Measurements from ENCODE around the gene SLC20A1. TPM values are rescaled to one million over a fixed set of nuclear protein-coding genes. Genes with fewer than 3 reads are reported as not detected.
A peak's percentile ranks its signal among the peaks of the same experiment; 100 is the strongest.
"Not testable (repeated sequence)": the region's sequence is repeated elsewhere in the genome, so short reads cannot be mapped to it uniquely, and the experiment has no call there.

Gene SLC20A1
- total RNA-seq, 1 experiment from 2014 or later, result 209 TPM

GRCh38 chr2:112606547-112606946 lies 39.2 kb upstream of the SLC20A1 start:
- Histone ChIP-seq H3K9me3 (ENCODE audit: low read length) (no peaks in the 10 kb centered on the region), H3K79me2 (ENCODE audit: low read length) (no peaks in the 10 kb centered on the region), H3K36me3 (ENCODE audit: low read depth, low read length) (no peaks in the 10 kb centered on the region), H3K4me3 (ENCODE audit: low read length) (no peak overlapping the region), H3K4me2 (ENCODE audit: low read length) (no peak overlapping the region), H4K20me1 (ENCODE audit: low read length) (no peaks in the 10 kb centered on the region), H3F3A (ENCODE audit: low read length, unreplicated experiment) (no peaks in the 10 kb centered on the region), H3K27me3 (ENCODE audit: low read length) (no peaks in the 10 kb centered on the region), H3K9ac (ENCODE audit: low read length) (no peak overlapping the region), H3K4me1 (ENCODE audit: insufficient read depth, low read length) (no peaks in the 10 kb centered on the region), H2AFZ (ENCODE audit: low read length) (no peak overlapping the region), H3K27ac (ENCODE audit: low read length) (no peak overlapping the region), H3K9me2 (replicated peaks; ENCODE audit: low read length) (0 out of 2 replicates have a peak, but pooled peaks cover 7% of the 10 kb centered on the region)
- intact Hi-C loops (cut with micrococcal nuclease), result loop anchor here (10.0 kb wide), 1 partner anchor 48 kb away; no protein-coding TSS in a partner anchor
- POLR2A ChIA-PET (ENCODE audit: unreplicated experiment), result interaction anchor here (0.9 kb wide), 1 partner anchor 39 kb away, joined by 5 read pairs; the partner anchor contains the start of gene SLC20A1
- BruUV-seq (replicated peaks), result no TSS peak
- ATAC-seq, result no peak
- no peak for DNase-seq
- CTCF ChIA-PET, result no interaction called here
- TF ChIP-seq EZH2 (IDR thresholded peaks at IDR 0.05; ENCODE audit: low read length, unreplicated experiment) (no peak), EZH2phosphoT487 (IDR thresholded peaks at IDR 0.05; ENCODE audit: borderline replicate concordance, low read length) (no peak), CTCF (conservative IDR thresholded peaks at IDR 0.05; ENCODE audit: low read depth, low read length) (no peak)

- H3K9me2 ChIP-seq (replicated peaks; ENCODE audit: low read length), result 0 out of 2 replicates have a peak, but pooled peaks cover 7% of the 10 kb centered on the region
- peak; percentile 77 for DNase-seq
- no peak overlapping the region for H3K9ac ChIP-seq (ENCODE audit: low read length)
- no peak overlapping the region for H3K4me3 ChIP-seq (ENCODE audit: low read length)
- BruUV-seq (replicated peaks), result no TSS peak
- ChIA-PET POLR2A (ENCODE audit: unreplicated experiment) (no interaction called here), CTCF (no interaction called here)
- H2AFZ ChIP-seq (ENCODE audit: low read length), result no peak overlapping the region
- no peaks in the 10 kb centered on the region for H4K20me1 ChIP-seq (ENCODE audit: low read length)
- TF ChIP-seq EZH2 (IDR thresholded peaks at IDR 0.05; ENCODE audit: low read length, unreplicated experiment), result no peak
- no peaks in the 10 kb centered on the region for H3K36me3 ChIP-seq (ENCODE audit: low read depth, low read length)
- H3F3A ChIP-seq (ENCODE audit: low read length, unreplicated experiment), result no peaks in the 10 kb centered on the region
- intact Hi-C loops (cut with micrococcal nuclease), result loop anchor here (10.0 kb wide), 1 partner anchor 47 kb away; no protein-coding TSS in a partner anchor
- H3K9me3 ChIP-seq (ENCODE audit: low read length), result no peaks in the 10 kb centered on the region
- H3K27ac ChIP-seq (ENCODE audit: low read length), result no peak overlapping the region
- peak; percentile 48 for ATAC-seq
- no peaks in the 10 kb centered on the region for H3K4me1 ChIP-seq (ENCODE audit: insufficient read depth, low read length)
- H3K27me3 ChIP-seq (ENCODE audit: low read length), result no peaks in the 10 kb centered on the region
- H3K4me2 ChIP-seq (ENCODE audit: low read length), result no peak overlapping the region
- no peaks in the 10 kb centered on the region for H3K79me2 ChIP-seq (ENCODE audit: low read length)
Observed at GRCh38 chr2:112607680-112608438, 37.9 kb upstream of the SLC20A1 start.

- H3K4me3 ChIP-seq (ENCODE audit: low read length); H4K20me1 ChIP-seq (ENCODE audit: low read length); ATAC-seq; H3K9me3 ChIP-seq (ENCODE audit: low read length); H3K9me2 ChIP-seq (replicated peaks; ENCODE audit: low read length); H3K9ac ChIP-seq (ENCODE audit: low read length); H3K27me3 ChIP-seq (ENCODE audit: low read length); H3K36me3 ChIP-seq (ENCODE audit: low read depth, low read length); H3K4me1 ChIP-seq (ENCODE audit: insufficient read depth, low read length); H3F3A ChIP-seq (ENCODE audit: low read length, unreplicated experiment); H3K27ac ChIP-seq (ENCODE audit: low read length); H3K79me2 ChIP-seq (ENCODE audit: low read length); H2AFZ ChIP-seq (ENCODE audit: low read length); BruUV-seq (replicated peaks); DNase-seq; H3K4me2 ChIP-seq (ENCODE audit: low read length); CTCF ChIA-PET; POLR2A ChIA-PET (ENCODE audit: unreplicated experiment): not testable (repeated sequence)
- intact Hi-C loops (cut with micrococcal nuclease), result loop anchor here (10.0 kb wide), 1 partner anchor 45 kb away; no protein-coding TSS in a partner anchor
Observed at GRCh38 chr2:112609320-112609719, 36.4 kb upstream of the SLC20A1 start.

- intact Hi-C loops (cut with micrococcal nuclease); H3K4me1 ChIP-seq (ENCODE audit: insufficient read depth, low read length); POLR2A ChIA-PET (ENCODE audit: unreplicated experiment); H3K4me3 ChIP-seq (ENCODE audit: low read length); CTCF ChIA-PET; H3K9me2 ChIP-seq (replicated peaks; ENCODE audit: low read length); H3K9ac ChIP-seq (ENCODE audit: low read length); H3K4me2 ChIP-seq (ENCODE audit: low read length); H4K20me1 ChIP-seq (ENCODE audit: low read length); H3K36me3 ChIP-seq (ENCODE audit: low read depth, low read length); H3K9me3 ChIP-seq (ENCODE audit: low read length); DNase-seq; H3F3A ChIP-seq (ENCODE audit: low read length, unreplicated experiment); H3K79me2 ChIP-seq (ENCODE audit: low read length); ATAC-seq; BruUV-seq (replicated peaks); H3K27ac ChIP-seq (ENCODE audit: low read length); H3K27me3 ChIP-seq (ENCODE audit: low read length); H2AFZ ChIP-seq (ENCODE audit: low read length): not testable (repeated sequence)
Observed at GRCh38 chr2:112612283-112612682, 33.5 kb upstream of the SLC20A1 start.

Measured in PC-3 (cell line).